ENCODE data around the gene PIK3CD.
"Not testable (repeated sequence)": the region's sequence is repeated elsewhere in the genome, so short reads cannot be mapped to it uniquely, and the experiment has no call there.

PIK3CD gene

GRCh38 chr1:9687120-9687873 is 35.8 kb downstream of the PIK3CD start:
- in situ Hi-C loops (cut with HindIII; ENCODE audit: low sequenced_read_pairs): no loop called here

- in situ Hi-C loops (cut with HindIII; ENCODE audit: low sequenced_read_pairs): no loop called here
Measured at GRCh38 chr1:9687874-9688582, 36.5 kb downstream of the PIK3CD start.

- in situ Hi-C loops (cut with HindIII; ENCODE audit: low sequenced_read_pairs): no loop called here
Measured at GRCh38 chr1:9688599-9688998, 37.1 kb downstream of the PIK3CD start.

GRCh38 chr1:9689011-9689706 is 37.6 kb downstream of the PIK3CD start:
- in situ Hi-C loops (cut with HindIII; ENCODE audit: low sequenced_read_pairs): no loop called here

- in situ Hi-C loops (cut with HindIII; ENCODE audit: low sequenced_read_pairs): no loop called here
Measured at GRCh38 chr1:9689971-9690381, 38.4 kb downstream of the PIK3CD start.

- in situ Hi-C loops (cut with HindIII; ENCODE audit: low sequenced_read_pairs): no loop called here
Measured at GRCh38 chr1:9690440-9691107, 39.0 kb downstream of the PIK3CD start.

GRCh38 chr1:9691108-9691445 is 39.5 kb downstream of the PIK3CD start:
- in situ Hi-C loops (cut with HindIII; ENCODE audit: low sequenced_read_pairs): no loop called here

GRCh38 chr1:9691691-9692090 is 40.2 kb downstream of the PIK3CD start:
- in situ Hi-C loops (cut with HindIII; ENCODE audit: low sequenced_read_pairs): no loop called here

- in situ Hi-C loops (cut with HindIII; ENCODE audit: low sequenced_read_pairs): no loop called here
Measured at GRCh38 chr1:9696793-9697192, 45.3 kb downstream of the PIK3CD start.

- in situ Hi-C loops (cut with HindIII; ENCODE audit: low sequenced_read_pairs): no loop called here
Measured at GRCh38 chr1:9699361-9699760, 47.8 kb downstream of the PIK3CD start.

GRCh38 chr1:9700340-9700739 is 48.8 kb downstream of the PIK3CD start:
- in situ Hi-C loops (cut with HindIII; ENCODE audit: low sequenced_read_pairs): no loop called here

GRCh38 chr1:9701665-9702064 is 50.1 kb downstream of the PIK3CD start:
- in situ Hi-C loops (cut with HindIII; ENCODE audit: low sequenced_read_pairs): no loop called here

GRCh38 chr1:9703165-9703509 is 51.6 kb downstream of the PIK3CD start:
- in situ Hi-C loops (cut with HindIII; ENCODE audit: low sequenced_read_pairs): no loop called here

- in situ Hi-C loops (cut with HindIII; ENCODE audit: low sequenced_read_pairs): no loop called here
Measured at GRCh38 chr1:9703681-9704080, 52.1 kb downstream of the PIK3CD start.

GRCh38 chr1:9705337-9706093 is 54.0 kb downstream of the PIK3CD start:
- in situ Hi-C loops (cut with HindIII; ENCODE audit: low sequenced_read_pairs): no loop called here

- in situ Hi-C loops (cut with HindIII; ENCODE audit: low sequenced_read_pairs): no loop called here
Measured at GRCh38 chr1:9706178-9706577, 54.6 kb downstream of the PIK3CD start.

- in situ Hi-C loops (cut with HindIII; ENCODE audit: low sequenced_read_pairs): no loop called here
Measured at GRCh38 chr1:9710037-9710436, 58.5 kb downstream of the PIK3CD start.

GRCh38 chr1:9711466-9712020 is 60.0 kb downstream of the PIK3CD start:
- in situ Hi-C loops (cut with HindIII; ENCODE audit: low sequenced_read_pairs): no loop called here

- in situ Hi-C loops (cut with HindIII; ENCODE audit: low sequenced_read_pairs): not testable (repeated sequence)
Measured at GRCh38 chr1:9712767-9713166, 61.2 kb downstream of the PIK3CD start.

- in situ Hi-C loops (cut with HindIII; ENCODE audit: low sequenced_read_pairs): no loop called here
Measured at GRCh38 chr1:9714257-9714718, 62.8 kb downstream of the PIK3CD start.
